OCI-LY7 (cell line): Measurements from ENCODE around the gene SMG6. TPM values are rescaled to one million over a fixed set of nuclear protein-coding genes. Genes with fewer than 3 reads are reported as not detected.

Experiments used
- BruUV-seq: library from RNA; stranded (reverse); fragments of 400-500 nt; replicated peaks from 2 replicates; lab custom pipeline; 2021; lab: Mats Ljungman, UMichigan
- CTCF ChIA-PET: fragments of 300-600 bp; sonication (Branson Sonifier 250); formaldehyde crosslinking; loops from one replicate; lab custom pipeline; 2022; ENCODE audit warnings: antibody characterized with exemption; ENCODE audit not compliant: unreplicated experiment; lab: Charles Lee
- POLR2A ChIA-PET: fragments of 300-600 bp; sonication (Branson Sonifier 250); formaldehyde crosslinking; loops from one replicate; lab custom pipeline; 2022; ENCODE audit warnings: antibody characterized with exemption; lab: Charles Lee
- DNase-seq: peaks from one replicate; pipeline ENCODE4 v3.0.0-alpha.2; 2015; ENCODE audit warnings: low spot score
- H2AFZ ChIP-seq: fragments of 200-600 bp; sonication (generic), shearing (Covaris generic); 2 replicates; pipeline ENCODE4 v1.6.1; 2014; ENCODE audit warnings: mild to moderate bottlenecking, antibody characterized with exemption, low read length, moderate library complexity
- H3K27ac ChIP-seq: fragments of 200-600 bp; sonication (generic); 2 replicates; pipeline ENCODE4 v1.5.1; 2014; ENCODE audit warnings: mixed run types, low read depth, mild to moderate bottlenecking, moderate library complexity, low read length, inconsistent platforms; ENCODE audit not compliant: poor library complexity, severe bottlenecking
- H3K36me3 ChIP-seq: fragments of 200-600 bp; sonication (generic); 2 replicates; pipeline ENCODE4 v1.6.1; 2014; ENCODE audit warnings: mild to moderate bottlenecking, antibody characterized with exemption, low read length, moderate library complexity, mixed read lengths; ENCODE audit not compliant: insufficient read depth
- H3K4me1 ChIP-seq: fragments of 200-600 bp; sonication (generic); 2 replicates; pipeline ENCODE4 v1.5.1; 2014; ENCODE audit warnings: mild to moderate bottlenecking, low read length; ENCODE audit not compliant: insufficient read depth, poor library complexity, severe bottlenecking
- H3K4me2 ChIP-seq: fragments of 200-600 bp; sonication (generic); 2 replicates; pipeline ENCODE4 v1.6.1; 2014; ENCODE audit warnings: mild to moderate bottlenecking, low read length
- H3K4me3 ChIP-seq: fragments of 200-600 bp; sonication (generic); 2 replicates; pipeline ENCODE4 v1.5.1; 2014; ENCODE audit warnings: mild to moderate bottlenecking, low read depth, low read length; ENCODE audit not compliant: poor library complexity, severe bottlenecking
- H3K79me2 ChIP-seq: fragments of 200-600 bp; sonication (generic); 2 replicates; pipeline ENCODE4 v1.6.1; 2016; ENCODE audit warnings: low read depth, mild to moderate bottlenecking, low read length, moderate library complexity, mixed read lengths; ENCODE audit not compliant: insufficient read depth
- H3K9me2 ChIP-seq: fragments of 200-600 bp; sonication (generic); 2 replicates; pipeline ENCODE4 v1.6.1; 2016; ENCODE audit warnings: mild to moderate bottlenecking, low read length, mixed read lengths; ENCODE audit not compliant: insufficient read depth
- H3K9me3 ChIP-seq: fragments of 200-600 bp; sonication (generic); 2 replicates; pipeline ENCODE4 v1.6.1; 2014; ENCODE audit warnings: mild to moderate bottlenecking, mixed run types, low read length, mixed read lengths
- H4K20me1 ChIP-seq: fragments of 200-600 bp; sonication (generic); 2 replicates; pipeline ENCODE4 v1.6.1; 2014; ENCODE audit warnings: mild to moderate bottlenecking, antibody characterized with exemption, low read length, moderate library complexity, mixed read lengths; ENCODE audit not compliant: insufficient read depth
- EZH2phosphoT487 ChIP-seq: fragments of 200-600 bp; sonication (generic); IDR thresholded peaks from 2 replicates; pipeline ENCODE4 v1.6.1; 2018; ENCODE audit warnings: low read depth, borderline replicate concordance, mild to moderate bottlenecking, mixed run types, antibody characterized with exemption, low read length, moderate library complexity, mixed read lengths
- intact Hi-C: fragments of 100-400 bp; cut with micrococcal nuclease; formaldehyde crosslinking; loops from one replicate; pipeline ENCODE4 v1.10.0; 2022; ENCODE audit not compliant: unreplicated experiment
- total RNA-seq, 2 experiments: library from RNA; depleted of rRNA in 1 of 2; stranded (reverse); fragments of >200 nt in 1 of 2; shearing (Covaris generic) in 1 of 2; gene quantifications; 2 replicates each; pipeline ENCODE4 v1.2.3, GENCODE V29; 2014 to 2022
- TF ChIP-seq, protein P1 (sequence below): fragments of 200-600 bp; sonication (generic); conservative IDR thresholded peaks from 2 replicates; pipeline ENCODE4 v1.5.1; 2014; ENCODE audit warnings: mild to moderate bottlenecking, antibody characterized with exemption, low read length, moderate library complexity, mixed read lengths

The SMG6 gene
- total RNA-seq, 2 experiments from 2014 or later: 12.5 to 17.8 TPM

DNA sequence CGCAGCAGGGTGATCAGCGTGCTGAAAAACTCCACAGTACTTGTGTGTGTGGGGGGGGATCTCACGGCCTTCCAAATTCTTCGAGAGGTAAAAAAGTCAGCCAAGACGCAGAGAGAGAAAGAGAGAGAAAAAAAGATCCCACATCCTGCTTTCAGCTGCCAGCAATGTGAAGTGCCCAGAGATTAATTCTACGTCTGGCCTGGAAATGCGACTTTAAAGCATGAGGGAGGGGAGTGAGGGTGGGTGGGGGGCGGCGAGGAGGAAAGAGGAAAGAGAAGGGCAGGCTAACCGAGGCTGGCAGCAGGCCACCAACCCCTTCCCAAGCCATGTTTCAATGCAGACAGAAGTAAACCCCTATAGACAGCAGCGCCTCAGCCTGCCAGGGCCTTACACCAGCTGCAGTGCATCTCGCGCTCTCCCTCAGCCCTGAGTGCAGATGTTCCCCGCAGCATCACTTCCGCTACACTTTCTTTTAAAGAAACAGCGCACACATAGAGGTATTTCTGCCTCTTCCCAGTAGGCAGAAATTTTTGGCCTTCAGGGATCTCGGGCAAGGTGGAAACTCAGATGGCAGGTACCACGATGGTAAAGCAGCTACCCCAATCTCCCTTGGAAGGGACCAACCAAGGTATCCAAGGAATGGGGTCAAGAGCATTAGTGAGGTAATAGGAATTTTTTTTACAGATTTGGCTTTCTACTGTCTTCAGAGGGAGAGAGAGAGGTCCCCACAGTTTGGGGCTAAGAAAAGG is 87.8 kb downstream of the SMG6 start:
- H3K9me3 ChIP-seq: no peaks in the 10 kb centered on the region
- POLR2A ChIA-PET: interaction anchor here (0.6 kb wide), 1 partner anchor 29 kb away, joined by 3 read pairs; no protein-coding TSS in a partner anchor
- no peaks in the 10 kb centered on the region for H3K9me2 ChIP-seq
- H3K4me1 ChIP-seq: peaks cover 39% of the 10 kb centered on the region
- CTCF ChIA-PET: no interaction called here
- intact Hi-C loops: no loop called here
- peak overlapping the region; percentile 53 for H3K27ac ChIP-seq
- peak; percentile 85 for DNase-seq
- H2AFZ ChIP-seq: no peak overlapping the region
- no peak for TF ChIP-seq EZH2phosphoT487
- TF ChIP-seq, protein P1, sequence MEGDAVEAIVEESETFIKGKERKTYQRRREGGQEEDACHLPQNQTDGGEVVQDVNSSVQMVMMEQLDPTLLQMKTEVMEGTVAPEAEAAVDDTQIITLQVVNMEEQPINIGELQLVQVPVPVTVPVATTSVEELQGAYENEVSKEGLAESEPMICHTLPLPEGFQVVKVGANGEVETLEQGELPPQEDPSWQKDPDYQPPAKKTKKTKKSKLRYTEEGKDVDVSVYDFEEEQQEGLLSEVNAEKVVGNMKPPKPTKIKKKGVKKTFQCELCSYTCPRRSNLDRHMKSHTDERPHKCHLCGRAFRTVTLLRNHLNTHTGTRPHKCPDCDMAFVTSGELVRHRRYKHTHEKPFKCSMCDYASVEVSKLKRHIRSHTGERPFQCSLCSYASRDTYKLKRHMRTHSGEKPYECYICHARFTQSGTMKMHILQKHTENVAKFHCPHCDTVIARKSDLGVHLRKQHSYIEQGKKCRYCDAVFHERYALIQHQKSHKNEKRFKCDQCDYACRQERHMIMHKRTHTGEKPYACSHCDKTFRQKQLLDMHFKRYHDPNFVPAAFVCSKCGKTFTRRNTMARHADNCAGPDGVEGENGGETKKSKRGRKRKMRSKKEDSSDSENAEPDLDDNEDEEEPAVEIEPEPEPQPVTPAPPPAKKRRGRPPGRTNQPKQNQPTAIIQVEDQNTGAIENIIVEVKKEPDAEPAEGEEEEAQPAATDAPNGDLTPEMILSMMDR: 0 out of 2 replicates have a peak, but pooled peaks have one; percentile 22
- H3K79me2 ChIP-seq: no peaks in the 10 kb centered on the region
- H4K20me1 ChIP-seq: peaks cover 7% of the 10 kb centered on the region; the same call in 1 of the 2 replicates
- BruUV-seq: no TSS peak
- peak overlapping the region; percentile 74 for H3K4me2 ChIP-seq
- H3K36me3 ChIP-seq: no peaks in the 10 kb centered on the region
- peak overlapping the region; percentile 36 for H3K4me3 ChIP-seq

DNA sequence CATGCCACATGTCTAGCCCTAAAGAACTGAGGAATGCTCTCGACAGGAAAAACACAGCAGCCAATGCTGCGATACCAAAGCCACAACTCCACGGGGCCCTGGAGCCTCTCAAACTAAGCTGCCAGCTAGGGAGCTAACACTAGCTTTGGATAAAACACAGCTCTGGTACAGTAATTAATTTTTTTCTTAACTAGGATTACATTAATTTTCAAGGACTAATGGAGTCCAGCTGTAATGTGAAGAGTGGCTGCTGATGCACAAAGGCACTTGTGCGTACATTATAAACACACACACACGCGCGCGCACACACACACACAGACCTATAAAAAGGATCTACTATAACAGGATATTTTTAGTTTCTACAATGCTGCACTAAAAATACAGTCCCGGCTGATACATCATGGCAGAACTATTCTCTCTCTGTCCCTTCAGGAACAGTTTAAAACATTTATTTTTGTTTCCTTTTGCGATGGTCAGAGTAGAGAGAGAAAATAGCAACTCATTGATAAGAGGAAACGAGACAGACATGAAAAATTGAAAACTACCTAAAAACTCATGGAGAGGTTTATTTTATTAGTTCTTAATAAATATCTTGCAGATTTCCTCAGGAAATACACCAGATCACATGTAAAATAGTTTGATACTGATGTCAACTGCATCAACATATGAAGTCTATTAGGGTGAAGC is 88.5 kb downstream of the SMG6 start:
- CTCF ChIA-PET: no interaction called here
- H4K20me1 ChIP-seq: peaks cover 7% of the 10 kb centered on the region; the same call in 1 of the 2 replicates
- no peaks in the 10 kb centered on the region for H3K36me3 ChIP-seq
- peak; percentile 31 for DNase-seq
- POLR2A ChIA-PET: interaction anchor here (0.6 to 1.3 kb wide), 2 partner anchors 9 to 699 kb away, joined by 3 read pairs; partner anchors contain the start of gene INPP5K
- TF ChIP-seq EZH2phosphoT487: no peak
- TF ChIP-seq, protein P1: no peak
- BruUV-seq: no TSS peak
- H3K4me2 ChIP-seq: peak overlapping the region; percentile 74
- H3K9me3 ChIP-seq: no peaks in the 10 kb centered on the region
- no peaks in the 10 kb centered on the region for H3K9me2 ChIP-seq
- H2AFZ ChIP-seq: no peak overlapping the region
- H3K79me2 ChIP-seq: no peaks in the 10 kb centered on the region
- H3K4me3 ChIP-seq: peak overlapping the region; percentile 36
- intact Hi-C loops: no loop called here
- peaks cover 39% of the 10 kb centered on the region for H3K4me1 ChIP-seq
- H3K27ac ChIP-seq: peak overlapping the region; percentile 53
